Embryonic facial prominence (tissue), 1 donor: ENCODE data around the gene RBM33.

Experiments
- DNase-seq: peaks from one replicate; pipeline ENCODE4 v3.0.0-alpha.2; 2016; ENCODE audit errors: extremely low spot score

Gene RBM33

DNA sequence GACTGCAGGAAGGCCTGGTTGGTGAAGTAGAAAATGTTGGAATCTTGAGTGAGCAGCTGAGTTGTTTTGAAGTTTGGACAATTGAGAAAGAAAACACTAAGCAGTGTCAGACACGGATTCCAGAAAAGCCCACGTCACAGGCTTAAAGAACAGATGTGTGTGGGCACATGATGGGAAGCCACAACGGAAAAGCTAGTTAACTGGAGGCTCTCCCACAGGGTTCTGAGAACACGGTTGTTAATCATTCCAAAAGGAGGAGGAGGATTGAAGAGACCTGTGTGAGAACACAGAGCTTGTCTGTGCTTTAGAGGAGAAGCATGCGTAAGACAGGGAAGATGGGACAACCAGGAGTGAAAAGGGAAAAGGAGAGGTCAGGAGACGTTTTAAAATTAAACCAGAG lies 125.2 kb downstream of the RBM33 start:
- no peak for DNase-seq

DNA sequence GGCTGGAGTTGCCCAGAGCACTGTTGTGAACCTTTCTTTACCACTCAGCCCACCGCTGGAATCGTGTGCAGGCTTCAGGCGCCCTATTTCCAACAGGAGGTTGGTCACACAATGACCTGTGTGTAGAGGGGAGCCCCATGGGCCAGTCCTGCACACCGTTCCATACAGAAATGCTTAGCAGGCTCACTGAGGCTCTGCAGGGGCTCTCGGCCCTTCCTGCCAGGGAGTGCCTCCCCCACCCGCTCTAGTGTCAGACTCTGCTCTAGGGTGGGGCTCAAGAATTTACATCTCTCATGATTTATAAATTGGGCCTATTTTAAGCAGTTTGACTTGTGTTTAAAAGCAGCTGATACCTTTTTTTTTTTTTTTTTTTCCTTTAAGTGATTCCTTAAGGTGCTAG lies 125.8 kb downstream of the RBM33 start:
- no peak for DNase-seq

DNA sequence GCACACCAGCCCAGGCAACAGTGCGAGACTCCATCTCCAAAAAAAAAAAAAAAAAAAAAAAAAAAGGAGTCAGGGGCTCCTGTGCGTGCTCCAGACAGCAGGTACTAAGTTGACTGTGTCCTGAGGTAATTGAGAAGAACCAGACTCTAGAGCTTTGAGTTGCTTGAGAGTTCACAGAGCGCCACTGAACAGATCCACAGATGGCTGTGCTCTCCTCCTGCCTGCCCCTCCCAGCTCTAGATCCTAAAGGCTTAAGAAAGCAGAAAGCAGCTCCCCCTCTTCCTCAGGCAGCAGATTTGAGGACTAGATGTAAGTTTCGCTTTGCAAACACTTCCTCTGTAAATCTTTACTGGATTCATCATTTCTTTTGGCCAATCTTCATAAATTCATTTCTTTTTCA lies 129.1 kb downstream of the RBM33 start:
- no peak for DNase-seq

DNA sequence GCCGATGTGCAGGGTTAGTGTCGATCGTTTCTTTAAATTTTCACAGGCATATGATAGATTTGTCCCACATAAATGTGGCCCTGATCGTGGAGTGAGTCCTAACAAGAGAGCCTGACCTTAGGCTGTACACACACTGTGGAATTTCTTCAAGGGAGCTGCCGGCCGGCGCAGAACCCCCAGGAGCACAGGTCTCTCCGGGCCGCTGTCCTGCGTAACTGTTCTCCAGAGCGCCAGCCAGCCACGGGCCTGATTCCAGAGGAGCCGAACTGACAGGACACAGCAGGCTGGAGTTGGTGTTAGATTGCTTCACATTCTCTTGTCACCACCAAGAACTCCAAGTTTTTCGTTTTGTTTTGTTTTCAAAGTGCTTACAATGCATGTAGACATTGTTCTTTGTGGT lies 130.5 kb downstream of the RBM33 start:
- no peak for DNase-seq

DNA sequence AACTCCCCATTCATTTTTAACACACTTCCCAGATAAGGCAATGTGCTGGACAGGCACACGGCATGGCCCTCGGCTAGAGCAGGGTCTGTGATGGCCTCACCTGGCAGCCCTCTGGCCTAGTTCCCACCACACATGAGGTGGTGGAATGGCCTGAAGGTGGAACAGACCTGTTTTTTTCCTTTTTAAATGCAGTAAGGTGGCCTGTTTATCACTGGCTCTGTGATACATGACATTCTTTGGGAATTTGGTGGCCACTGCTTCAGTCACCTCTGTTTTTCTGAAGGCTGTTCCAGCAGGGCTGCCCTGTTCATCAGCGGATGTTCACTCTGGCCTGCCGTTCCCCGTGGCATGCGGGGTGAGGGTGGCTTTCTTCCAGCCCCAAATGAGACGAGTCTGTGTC lies 131.2 kb downstream of the RBM33 start:
- no peak for DNase-seq

DNA sequence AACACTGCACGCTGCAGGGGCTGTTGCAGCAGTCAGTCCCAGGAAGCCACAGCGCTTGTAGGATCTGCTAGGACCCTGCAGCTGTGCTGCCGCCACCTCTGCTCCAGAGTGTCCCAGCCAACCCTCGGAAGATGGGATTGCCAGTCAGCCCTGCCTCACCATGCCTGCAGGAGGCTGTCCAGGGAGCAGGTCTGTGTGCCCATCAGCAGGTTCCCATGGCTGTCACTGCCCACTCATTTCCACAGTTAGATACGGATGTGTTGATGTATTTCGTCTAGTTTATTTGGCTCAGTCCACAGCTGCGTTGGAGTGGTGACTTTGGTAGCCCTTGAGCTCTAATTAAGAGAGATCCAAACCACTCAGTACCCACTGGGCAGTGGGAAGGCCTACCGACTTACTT lies 132.1 kb downstream of the RBM33 start:
- no peak for DNase-seq

DNA sequence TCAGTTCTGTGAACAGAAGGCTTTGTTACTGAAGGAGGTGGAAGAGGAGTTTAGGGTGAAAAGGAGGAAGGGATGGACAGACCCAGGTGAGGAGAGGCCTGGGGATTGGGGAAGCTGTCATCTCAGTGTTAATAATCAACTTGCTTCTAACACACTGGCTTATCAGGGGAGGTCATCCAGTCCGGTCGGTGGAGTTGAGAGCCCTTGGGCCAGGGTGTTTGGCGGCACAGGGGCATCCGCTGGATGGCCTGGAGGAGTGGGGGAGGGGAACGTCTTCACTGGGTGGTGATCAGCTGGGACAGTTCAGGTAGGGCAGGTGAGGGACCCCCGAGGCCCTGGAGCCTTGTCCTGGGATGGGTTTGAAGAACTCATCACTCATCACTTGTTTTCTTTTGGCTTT lies 133.9 kb downstream of the RBM33 start:
- DNase-seq, result no peak

DNA sequence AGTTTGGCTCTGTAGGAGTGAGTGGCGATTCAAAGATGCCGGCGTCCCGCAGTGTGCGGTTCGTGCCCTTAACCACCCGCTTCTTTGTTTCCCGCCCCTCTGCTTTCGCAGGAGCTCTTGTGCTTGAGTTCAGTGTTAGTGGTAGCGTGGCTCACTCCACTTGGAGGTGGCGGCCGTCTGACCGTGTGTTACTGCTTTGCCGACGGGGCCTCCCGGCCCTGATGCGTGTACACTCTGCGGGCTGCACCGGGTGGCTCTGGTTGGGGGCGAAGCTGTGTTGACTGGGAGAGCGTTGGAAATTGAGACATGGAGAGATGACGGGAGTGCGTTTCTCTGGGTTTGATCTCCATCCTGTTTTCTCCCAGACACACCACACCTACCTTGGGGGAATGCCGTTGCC lies 136.4 kb downstream of the RBM33 start:
- no peak for DNase-seq

DNA sequence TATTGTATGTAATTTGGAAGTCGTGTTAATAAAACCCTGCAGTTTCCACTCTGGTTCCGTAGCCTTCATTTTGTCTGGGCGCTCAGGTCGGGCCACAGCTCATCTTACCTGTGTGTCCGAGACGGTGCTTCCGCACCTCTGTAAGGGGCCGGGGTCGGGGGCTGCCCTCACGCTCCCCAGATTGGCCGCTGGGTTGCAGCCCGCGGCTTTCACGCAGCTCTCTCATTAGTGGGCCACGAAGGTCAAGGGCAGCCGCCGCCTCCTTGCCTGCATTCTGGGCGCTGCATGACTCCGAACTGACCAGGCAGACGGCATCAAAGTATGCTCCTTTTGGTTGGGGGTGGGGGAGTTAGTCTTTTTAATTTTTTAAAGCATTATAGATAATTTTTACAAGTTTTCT lies 137.0 kb downstream of the RBM33 start:
- no peak for DNase-seq

DNA sequence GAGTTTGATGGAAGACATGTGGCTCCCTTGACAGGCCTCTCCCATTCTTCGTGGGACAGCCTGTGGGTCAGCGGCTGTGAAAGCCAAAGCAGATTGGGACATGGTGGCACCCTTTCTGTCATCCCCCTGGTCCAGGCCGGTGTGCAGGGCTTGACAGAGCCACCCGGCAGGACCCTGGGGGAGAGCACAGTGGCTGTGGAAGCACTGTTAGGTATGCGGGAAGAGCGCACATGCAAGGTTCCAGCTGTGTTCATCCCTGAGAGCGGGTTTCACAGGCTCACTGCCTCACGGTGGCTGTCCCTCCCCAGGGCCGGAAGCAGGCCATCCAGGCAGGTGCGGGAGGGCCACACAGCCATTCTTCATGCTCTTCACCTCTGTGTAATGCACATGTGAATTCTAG lies 138.0 kb downstream of the RBM33 start:
- no peak for DNase-seq

DNA sequence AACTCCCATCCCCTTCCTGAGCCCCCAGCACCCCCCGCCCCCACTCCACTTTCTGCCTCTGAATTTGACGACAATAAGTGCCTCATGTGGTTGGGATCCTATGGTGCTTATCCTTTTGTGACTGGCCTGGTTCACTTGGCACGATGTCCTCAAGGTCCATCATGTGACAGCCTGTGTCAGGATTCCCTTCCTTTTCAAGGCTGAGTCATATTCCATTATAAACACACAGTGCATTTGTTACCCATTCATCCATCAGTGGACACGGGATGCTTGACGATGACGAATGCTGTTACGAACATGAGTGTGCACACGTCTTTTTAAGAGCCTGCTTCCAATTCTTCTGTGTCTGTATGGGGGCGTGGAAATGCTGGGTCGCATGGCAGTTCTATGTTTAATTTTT lies 141.1 kb downstream of the RBM33 start:
- DNase-seq, result no peak

DNA sequence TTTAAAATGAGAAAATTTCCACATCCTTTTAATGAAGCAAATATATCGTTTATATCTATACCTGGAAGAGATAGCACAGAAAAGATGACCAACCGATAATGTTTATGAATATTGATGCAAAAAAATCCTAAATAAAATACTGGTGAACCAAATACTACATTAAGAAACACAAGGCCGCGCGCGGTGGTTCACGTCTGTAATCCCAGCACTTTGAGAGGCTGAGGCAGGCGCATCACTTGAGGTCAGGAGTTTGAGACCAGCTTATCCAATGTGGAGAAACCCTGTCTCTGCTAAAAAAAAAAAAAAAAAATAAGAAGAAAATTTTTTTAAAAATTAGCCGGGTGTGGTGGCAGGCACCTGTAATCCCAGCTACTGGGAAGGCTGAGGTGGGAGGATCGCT lies 142.0 kb downstream of the RBM33 start:
- no peak for DNase-seq

DNA sequence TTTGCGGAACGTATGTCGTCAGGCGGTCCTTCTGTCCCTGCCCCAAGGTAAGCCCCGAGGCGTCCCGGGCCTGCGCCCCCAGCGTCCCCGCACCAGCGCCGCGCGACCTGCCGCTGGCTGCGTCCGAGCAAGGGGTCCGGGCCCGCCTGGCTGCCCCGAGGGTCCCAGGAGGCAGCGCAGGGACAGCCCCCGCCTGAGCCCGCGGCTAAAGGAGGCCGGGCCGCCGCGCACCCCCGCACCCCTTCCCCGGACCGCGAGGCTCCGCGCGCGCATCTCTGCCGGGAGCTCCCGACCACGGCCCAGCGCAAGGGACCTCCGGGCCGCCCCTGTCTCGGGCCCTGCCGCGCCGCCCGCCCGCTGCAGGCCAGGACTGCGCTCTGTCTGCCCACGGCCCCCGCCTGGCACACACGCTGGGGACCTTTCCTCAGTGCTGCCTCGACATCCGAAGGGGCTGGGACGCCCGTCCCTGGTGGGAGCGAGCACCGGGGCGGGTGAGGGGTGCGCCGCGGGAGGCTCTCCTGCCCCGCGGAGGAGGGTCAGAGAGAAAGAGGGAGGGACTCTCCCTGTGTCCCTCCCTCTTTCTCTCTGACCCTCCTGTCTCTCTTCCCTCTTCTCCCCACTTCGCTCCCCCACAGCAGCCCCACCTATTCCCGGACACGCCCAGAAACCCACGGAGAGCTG lies 142.8 kb downstream of the RBM33 start:
- DNase-seq, result no peak

DNA sequence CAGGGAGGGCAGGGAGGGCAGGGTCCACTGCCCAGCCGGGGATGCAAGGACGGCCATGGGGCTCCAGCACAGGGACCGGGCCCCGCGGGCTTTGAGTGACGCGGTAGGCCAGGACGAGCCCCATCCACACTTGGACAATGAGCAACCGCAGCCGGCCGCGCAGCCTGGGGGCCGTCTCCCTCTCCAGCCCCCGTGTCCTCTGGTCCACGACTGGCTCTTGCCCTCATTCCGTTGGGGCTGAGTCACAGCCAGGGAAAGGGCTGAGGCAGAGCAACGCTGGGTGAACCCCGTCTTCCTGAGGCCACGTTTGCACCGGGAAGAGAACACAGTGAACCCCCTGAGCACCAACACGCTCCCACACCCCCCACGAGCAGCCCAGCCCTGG lies 144.1 kb downstream of the RBM33 start:
- DNase-seq, result no peak

DNA sequence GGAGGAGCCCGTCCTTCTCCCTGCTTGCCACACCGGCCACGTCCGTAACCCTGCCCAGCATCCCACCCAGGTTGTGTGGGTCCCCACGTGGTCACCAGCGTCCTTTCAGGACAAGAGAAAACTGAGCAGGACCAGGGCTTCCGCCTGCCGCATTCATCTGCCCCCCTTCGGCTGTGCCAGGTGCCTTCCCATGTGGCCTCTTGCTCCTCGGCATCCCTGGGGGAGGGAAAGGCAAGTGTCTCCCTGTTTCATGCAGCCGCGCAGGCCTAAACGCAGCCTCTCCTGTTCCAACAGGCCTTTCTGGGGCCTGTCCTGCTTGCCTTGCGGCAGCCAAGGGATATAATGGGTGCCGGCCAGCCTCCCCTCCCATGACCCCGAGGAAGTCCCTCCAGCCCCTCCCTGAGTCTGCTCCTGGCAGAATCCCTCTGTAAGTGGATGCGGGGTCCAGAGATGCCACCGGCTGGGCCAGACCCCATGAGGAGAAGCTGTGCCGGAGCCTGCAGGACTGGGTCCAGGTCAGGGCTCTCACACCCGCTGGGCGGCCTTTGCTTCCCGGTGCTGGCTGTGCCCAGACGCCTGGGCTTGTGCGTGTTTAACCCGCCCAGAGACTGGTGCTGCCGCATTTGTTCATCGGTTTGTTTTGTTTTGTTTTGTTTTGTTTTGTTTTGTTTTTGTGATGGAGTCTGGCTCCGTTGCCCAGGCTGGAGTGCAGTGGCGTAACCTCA lies 144.7 kb downstream of the RBM33 start:
- DNase-seq, result no peak

DNA sequence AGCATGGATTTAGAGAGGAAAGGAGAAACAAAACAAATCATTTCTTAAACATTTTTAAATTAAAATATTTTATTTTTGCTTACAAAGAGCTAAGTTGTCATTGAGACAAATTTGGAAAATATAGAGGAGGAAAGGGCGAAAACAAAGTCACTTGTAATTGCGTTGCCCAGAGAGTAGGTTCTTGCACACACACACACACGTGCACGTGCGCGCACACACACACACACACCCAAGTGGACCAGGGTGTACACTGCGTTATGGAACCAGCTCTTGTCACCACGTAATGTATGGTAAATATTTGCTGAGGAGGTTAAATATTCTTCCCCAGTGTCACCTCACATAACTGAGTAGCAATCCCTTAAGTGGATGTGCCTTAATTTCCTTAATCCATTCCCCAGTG lies 146.2 kb downstream of the RBM33 start:
- DNase-seq, result no peak

DNA sequence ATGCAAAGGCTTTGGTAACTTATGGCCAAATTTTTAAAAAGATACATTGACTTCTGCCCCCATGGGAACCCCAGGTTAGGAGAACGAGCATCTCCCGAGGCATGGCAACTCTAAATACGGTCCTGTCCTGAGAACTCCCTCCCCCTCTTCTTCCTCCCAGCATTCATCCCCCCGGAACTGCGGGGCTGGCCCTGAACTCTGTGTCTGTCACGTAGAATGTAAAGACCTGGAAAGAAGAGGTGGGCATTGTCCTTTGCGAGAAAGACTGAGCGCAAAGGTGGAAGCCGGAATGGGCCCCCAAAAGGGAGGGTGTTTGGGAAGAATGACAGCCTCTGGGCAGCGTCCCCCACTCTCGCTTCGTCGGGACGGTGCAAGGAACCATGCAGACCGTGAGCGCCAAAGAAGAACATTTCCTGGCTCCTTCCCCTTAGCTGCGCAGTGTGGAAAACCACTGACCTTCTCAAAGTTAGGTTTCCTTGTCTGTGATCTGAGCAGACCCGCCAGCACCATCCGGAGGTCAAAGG lies 146.8 kb downstream of the RBM33 start:
- DNase-seq, result no peak

DNA sequence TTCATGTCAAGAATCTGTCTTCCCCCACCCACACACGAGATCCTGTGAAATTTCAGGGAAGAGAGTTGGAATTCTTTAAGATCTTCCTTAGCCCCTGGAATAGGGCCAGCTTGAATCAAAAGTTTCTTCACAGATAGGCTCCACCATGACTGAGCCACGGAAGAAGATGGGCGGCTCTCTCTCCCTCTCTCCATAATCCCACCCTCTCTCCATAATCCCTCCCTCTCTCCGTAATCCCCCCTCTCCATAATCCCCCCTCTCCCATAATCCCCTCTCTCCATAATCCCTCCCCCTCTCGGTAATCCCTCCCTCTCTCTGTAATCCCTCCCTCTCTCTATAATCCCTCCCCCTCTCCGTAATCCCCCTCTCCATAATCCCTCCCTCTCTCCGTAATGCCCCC lies 147.4 kb downstream of the RBM33 start:
- no peak for DNase-seq

DNA sequence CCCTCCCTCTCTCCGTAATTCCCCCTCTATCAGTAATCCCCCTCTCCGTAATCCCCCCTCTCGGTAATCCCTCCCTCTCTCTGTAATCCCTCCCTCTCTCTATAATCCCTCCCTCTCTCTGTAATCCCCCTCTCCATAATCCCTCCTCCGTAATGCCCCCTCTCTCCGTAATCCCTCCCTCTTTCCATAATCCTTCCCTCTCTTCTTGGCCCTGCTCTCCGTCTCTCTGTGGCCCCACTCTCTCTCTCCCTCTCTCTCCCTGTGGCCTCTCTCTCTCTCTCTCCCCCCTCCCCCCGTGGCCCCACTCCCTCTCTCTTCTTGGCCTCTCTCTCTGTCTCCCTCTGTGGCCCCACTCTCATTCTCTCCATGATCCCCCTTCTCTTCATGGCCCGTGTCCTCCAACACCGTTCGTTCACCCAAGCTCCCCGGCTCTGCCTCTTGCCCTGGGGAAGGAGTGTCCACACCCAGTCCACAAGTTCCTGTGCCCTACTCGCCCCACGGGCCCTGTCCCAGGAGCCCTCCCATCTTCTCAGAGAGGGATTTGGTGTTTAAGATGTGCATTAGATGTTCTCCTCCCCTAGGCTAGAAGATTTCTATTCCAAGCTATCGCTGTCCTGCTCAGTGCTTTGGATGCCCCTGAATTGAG lies 148.0 kb downstream of the RBM33 start:
- DNase-seq, result no peak

DNA sequence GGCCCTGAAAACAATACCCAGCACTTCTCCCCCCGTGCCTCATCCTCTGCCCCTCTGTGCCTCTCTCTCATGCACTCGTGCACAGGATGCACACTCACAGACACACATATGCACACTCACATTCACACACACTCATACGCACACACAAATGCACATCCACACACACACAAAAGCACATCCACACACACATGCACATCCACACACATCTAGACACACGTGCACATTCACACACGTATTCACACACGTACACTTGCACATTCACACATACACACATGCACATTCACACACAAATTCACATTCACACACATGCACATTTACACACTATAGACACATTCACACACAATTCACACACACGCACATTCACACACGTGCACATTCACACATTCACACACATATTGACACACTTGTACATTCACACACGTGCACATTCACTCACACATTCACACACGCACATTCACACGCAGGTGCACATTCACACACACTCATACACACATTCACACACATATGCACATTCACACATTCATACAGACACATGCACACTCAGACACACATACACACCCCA lies 148.6 kb downstream of the RBM33 start:
- DNase-seq, result no peak

DNA sequence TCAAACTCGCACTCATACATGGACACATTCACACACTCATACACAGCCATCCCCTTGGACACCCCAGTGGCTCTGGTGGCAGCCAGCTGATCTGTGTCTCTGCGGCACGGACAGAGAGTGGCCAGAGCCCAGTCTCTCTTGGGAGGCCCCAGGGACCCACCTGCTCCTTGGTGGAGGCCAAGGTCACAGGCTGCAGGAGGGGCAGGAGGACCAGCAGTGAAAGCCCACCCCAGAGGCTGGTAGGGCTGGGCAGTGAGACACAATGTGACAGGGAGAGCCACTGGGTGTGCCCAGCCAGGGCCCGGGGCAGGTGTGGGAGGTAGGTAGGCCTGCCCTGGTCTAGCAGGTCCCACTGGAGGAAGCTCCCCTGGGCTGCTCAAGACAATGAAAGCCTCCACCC lies 149.3 kb downstream of the RBM33 start:
- no peak for DNase-seq

DNA sequence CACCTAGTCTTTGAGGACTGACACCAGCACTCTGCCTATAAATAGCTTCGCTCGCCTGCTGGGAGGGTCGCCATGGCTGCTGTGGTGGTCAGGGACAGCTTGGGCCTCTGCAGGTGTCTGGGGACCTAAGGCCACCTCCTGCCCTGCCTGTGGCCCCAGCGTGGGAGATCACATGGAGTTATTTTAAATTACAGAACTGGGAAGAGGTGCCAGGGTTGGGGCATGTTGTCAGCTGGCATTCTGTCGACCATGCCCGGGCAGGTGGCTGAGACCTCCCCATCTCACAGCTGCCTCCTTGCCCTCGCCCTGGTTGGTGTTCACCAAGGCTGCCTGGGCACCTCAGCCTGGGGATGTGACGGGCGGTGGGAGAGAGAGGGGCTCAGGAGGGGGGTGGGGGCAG lies 149.7 kb downstream of the RBM33 start:
- no peak for DNase-seq

DNA sequence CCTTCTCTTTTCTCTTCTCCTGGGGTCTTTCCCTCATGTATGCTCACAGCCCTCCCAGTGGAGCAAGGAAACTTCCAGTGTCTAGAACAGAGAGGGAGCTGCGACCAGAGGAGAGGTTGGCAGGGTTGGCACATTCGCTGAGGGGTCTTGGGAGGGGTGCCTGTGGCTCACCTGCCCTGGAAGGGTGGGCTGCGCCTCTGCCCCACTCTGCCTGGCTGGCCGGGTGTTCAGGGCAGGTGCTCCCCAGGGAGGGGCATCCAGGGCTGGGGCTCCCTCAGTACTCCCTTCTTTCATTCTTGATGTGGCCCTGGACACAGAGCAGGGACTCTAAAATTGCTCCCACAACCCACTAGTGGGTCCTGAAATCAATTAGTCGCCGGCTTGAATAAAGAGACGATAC lies 150.9 kb downstream of the RBM33 start:
- DNase-seq, result no peak
